Measurements from ENCODE around the gene VAMP1. TPM values are rescaled to one million over a fixed set of nuclear protein-coding genes. Genes with fewer than 3 reads are reported as not detected.

Gene VAMP1
- total and polyA plus RNA-seq, 2 of the 8 experiments (the other 6 are each of a cell fraction or from before 2014, with no cell fraction given) = 10.8 to 23.1 TPM

- DNase-seq (ENCODE audit: low read depth in 1 of 2, low spot score in 2 of 2) = no peak
- no peak overlapping the region for H2AK5ac ChIP-seq (ENCODE audit: low read depth, low read length)
- CTCF ChIA-PET (ENCODE audit: partially characterized antibody) = interaction anchor here (0.6 to 7.4 kb wide), 31 partner anchors 10 to 220 kb away, joined by 3 to 202 read pairs (median 5); partner anchors contain the start of genes CD27, MRPL51, TAPBPL and VAMP1
- H4K20me1 ChIP-seq (replicated peaks in 1 of 2; ENCODE audit: control insufficient read depth in 1 of 2, insufficient read depth in 2 of 2, low read length in 2 of 2) = no peaks in the 10 kb centered on the region
- H3K56ac ChIP-seq (replicated peaks; ENCODE audit: insufficient read length, low read depth, low read length) = no peak overlapping the region
- no peaks in the 10 kb centered on the region; a peak in 1 of 7 replicates for H3K27me3 ChIP-seq (replicated peaks in 1 of 4; ENCODE audit: control insufficient read depth in 3 of 4, extremely low read depth in 1 of 4, insufficient read depth in 3 of 4, low read length in 3 of 4)
- H3K18ac ChIP-seq (ENCODE audit: extremely low read depth, low read length) = no peak overlapping the region
- H4K8ac ChIP-seq (ENCODE audit: extremely low read depth, insufficient read depth, low read length) = no peak overlapping the region
- H3K79me1 ChIP-seq (ENCODE audit: low read depth, low read length) = no peaks in the 10 kb centered on the region
- peak overlapping the region; percentile 8 for H4K91ac ChIP-seq (replicated peaks; ENCODE audit: insufficient read length, low read length)
- H3K14ac ChIP-seq (ENCODE audit: insufficient read length) = no peak overlapping the region
- FAIRE-seq = no peak
- TF ChIP-seq KDM1A (IDR thresholded peaks at IDR 0.05; ENCODE audit: borderline replicate concordance, low read length) = no peak
- TF ChIP-seq GABPA (IDR thresholded peaks at IDR 0.05; ENCODE audit: borderline replicate concordance, insufficient read depth, low read length) = no peak
- peak overlapping the region; percentile 77; the same call in 1 of the 2 replicates for H2AFZ ChIP-seq (ENCODE audit: low read length)
- H3K9ac ChIP-seq (replicated peaks in 1 of 4; ENCODE audit: extremely low read depth in 1 of 4, low read depth in 3 of 4, low read length in 3 of 4) = no peak overlapping the region
- POLR2A ChIA-PET (ENCODE audit: partially characterized antibody) = interaction anchor here (0.6 to 4.9 kb wide), 10 partner anchors 23 to 113 kb away, joined by 3 to 38 read pairs (median 5); partner anchors contain the start of genes GAPDH and VAMP1
- H3K36me3 ChIP-seq (ENCODE audit: control insufficient read depth in 2 of 4, insufficient read depth in 4 of 4, low read length in 3 of 4) = no peaks in the 10 kb centered on the region
- H3K4ac ChIP-seq (replicated peaks; ENCODE audit: insufficient read length, low read depth, low read length) = peak overlapping the region; percentile 40
- no peak overlapping the region for H2BK20ac ChIP-seq (ENCODE audit: low read length)
- no peak overlapping the region for H2BK15ac ChIP-seq (ENCODE audit: low read length)
- no peak overlapping the region for H2BK5ac ChIP-seq (ENCODE audit: low read depth, low read length)
- H3K23ac ChIP-seq (ENCODE audit: insufficient read length) = no peak overlapping the region
- no peak overlapping the region for H3K4me3 ChIP-seq (ENCODE audit: extremely low read depth in 1 of 4, insufficient read depth in 2 of 4, low read depth in 3 of 4, low read length in 4 of 4)
- H4K5ac ChIP-seq (ENCODE audit: insufficient read length, low read depth, low read length) = no peak overlapping the region
- H3K4me2 ChIP-seq (ENCODE audit: insufficient read depth in 1 of 2, low read depth in 2 of 2, low read length in 2 of 2) = no peak overlapping the region
- H3K4me1 ChIP-seq (replicated peaks in 1 of 4; ENCODE audit: control insufficient read depth in 3 of 4, insufficient read depth in 4 of 4, low read length in 3 of 4) = peaks cover 0 to 4% (median under 1%) of the 10 kb centered on the region in 4 experiments; a peak in 2 of 7 replicates
- WGBS, 2 experiments (ENCODE audit: extremely low coverage in 1 of 2, insufficient coverage in 1 of 2, insufficient read length in 1 of 2, insufficient replicate concordance in 2 of 2, low coverage in 1 of 2, low lambda C conversion rate in 2 of 2, missing lambda C conversion rate in 1 of 2) = 88% methylated on average over 6 of the region's 6 CpGs; no CpG with 5 or more reads in 1 of the 2 experiments
- H3K79me2 ChIP-seq (ENCODE audit: control insufficient read depth in 1 of 2, insufficient read depth in 2 of 2, low read length in 2 of 2) = no peaks in the 10 kb centered on the region
- H2BK120ac ChIP-seq (replicated peaks; ENCODE audit: low read depth, low read length) = no peak overlapping the region
- no peaks in the 10 kb centered on the region for H3K9me3 ChIP-seq (ENCODE audit: insufficient read depth in 2 of 2, low read depth in 1 of 2, low read length in 1 of 2)
- no peaks in the 10 kb centered on the region for H3K23me2 ChIP-seq (ENCODE audit: low read depth, low read length)
- no peak overlapping the region; the same call in 1 of the 2 replicates for H2BK12ac ChIP-seq (ENCODE audit: low read depth, low read length)
- no peak overlapping the region for H3K27ac ChIP-seq (ENCODE audit: low read depth, low read length)
Measured at GRCh38 chr12:6424008-6424347, 46.5 kb downstream of the VAMP1 start.

All from H1 (cell line).